Tibial nerve (tissue), 4 donors: ENCODE data around the gene GDI1. TPM values are rescaled to one million over a fixed set of nuclear protein-coding genes. Genes with fewer than 3 reads are reported as not detected.

Experiments
- DNase-seq, 2 donors: peaks; one replicate each; pipeline ENCODE4 v3.0.0-alpha.2; 2019; ENCODE audit warnings: low spot score in 2 of 2
- H3K27ac ChIP-seq, 4 donors: fragments of 200-600 bp; sonication (generic) in 3 of 4; one replicate each; pipeline ENCODE4 v1.5.1; 2017 to 2019; ENCODE audit warnings: mild to moderate bottlenecking in 1 of 4
- H3K27me3 ChIP-seq, 2 donors: fragments of 200-600 bp; sonication (generic) in 1 of 2; one replicate each; pipeline versions ENCODE4 v1.5.1 to v1.6.0; 2017 to 2019
- H3K36me3 ChIP-seq, 3 donors: fragments of 200-600 bp; sonication (generic); one replicate each; pipeline ENCODE4 v1.5.1; 2018 to 2019
- H3K4me1 ChIP-seq, 4 donors: fragments of 200-600 bp; sonication (generic) in 3 of 4; one replicate each; pipeline ENCODE4 v1.5.1; 2017 to 2019
- H3K4me3 ChIP-seq, 4 donors: fragments of 200-600 bp; sonication (generic) in 3 of 4; one replicate each; pipeline ENCODE4 v1.5.1; 2017 to 2019; ENCODE audit warnings: mild to moderate bottlenecking in 1 of 4, moderate library complexity in 1 of 4
- H3K9me3 ChIP-seq, 4 donors: fragments of 200-600 bp; sonication (generic) in 3 of 4; one replicate each; pipeline ENCODE4 v1.5.1; 2017 to 2019
- CTCF ChIP-seq, 5 experiments: fragments of 200-600 bp in 3 of 5; fragments of 450-650 bp in 2 of 5; sonication (generic) in 3 of 5; IDR thresholded peaks; one replicate each; pipeline ENCODE4 v1.5.1; 2016 to 2019; ENCODE audit warnings: antibody characterized with exemption in 5 of 5, mild to moderate bottlenecking in 3 of 5, moderate library complexity in 2 of 5
- EP300 ChIP-seq, 2 donors: sonication (generic); formaldehyde crosslinking; IDR thresholded peaks; one replicate each; pipeline ENCODE4 v1.6.1; 2017; ENCODE audit warnings: antibody characterized with exemption in 2 of 2, mild to moderate bottlenecking in 1 of 2
- POLR2A ChIP-seq, 2 donors: fragments of 450-650 bp; IDR thresholded peaks; one replicate each; pipeline ENCODE4 v1.6.1; 2017; ENCODE audit warnings: antibody characterized with exemption in 2 of 2, mild to moderate bottlenecking in 2 of 2, moderate library complexity in 2 of 2
- WGBS, 2 donors: methylation state at CpG; one replicate each; pipeline ENCODE4 v1.1.5; 2018; 5-methylcytosine and 5-hydroxymethylcytosine counted together
- total RNA-seq, 4 donors: library from RNA; depleted of rRNA; stranded (reverse); fragments of >200 nt; gene quantifications; one replicate each; pipeline ENCODE4 v1.1.0, GENCODE V29; 2016

GDI1 gene
- total RNA-seq, 4 donors from 2014 or later, result 114 to 179 (median 152) TPM

DNA sequence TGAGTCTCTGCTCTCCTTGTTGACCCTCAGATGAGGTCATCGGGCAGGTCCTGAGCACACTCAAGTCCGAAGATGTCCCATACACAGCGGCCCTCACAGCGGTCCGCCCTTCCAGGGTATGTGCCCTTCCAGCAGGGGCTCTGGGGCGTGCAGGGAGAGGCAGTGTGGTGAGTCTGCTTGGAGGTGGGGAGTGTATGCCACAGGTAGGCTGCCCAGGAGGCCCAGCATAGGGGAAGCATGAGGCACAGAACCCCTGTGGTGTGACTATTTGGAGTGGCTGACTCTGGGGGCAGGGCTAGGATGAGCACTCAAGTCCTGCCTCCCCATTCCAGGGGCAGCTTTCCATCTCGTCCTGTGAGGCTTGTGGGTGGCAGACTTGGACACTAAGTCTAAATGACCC is 3.3 kb upstream of the GDI1 start:
- peaks cover 0 to 40% (median 0%) of the 10 kb centered on the region in 3 donors for H3K36me3 ChIP-seq
- H3K27me3 ChIP-seq, result no peaks in the 10 kb centered on the region
- no peak overlapping the region for H3K27ac ChIP-seq
- H3K4me1 ChIP-seq, result peaks cover 0 to 26% (median 0%) of the 10 kb centered on the region in 4 donors
- no peak for DNase-seq
- H3K4me3 ChIP-seq, result no peak overlapping the region
- 86 to 100% methylated on average over 3 to 7 of the region's 7 CpGs for WGBS, 2 donors
- TF ChIP-seq POLR2A (IDR thresholded peaks at IDR 0.05) (no peak), CTCF (IDR thresholded peaks at IDR 0.05) (no peak), EP300 (IDR thresholded peaks at IDR 0.05) (no peak)
- H3K9me3 ChIP-seq, result no peaks in the 10 kb centered on the region

GRCh38 chrX:154434394-154435168 is 2.4 kb upstream of the GDI1 start:
- H3K36me3 ChIP-seq, result peaks cover 0 to 40% (median 0%) of the 10 kb centered on the region in 3 donors
- H3K27ac ChIP-seq, result no peak overlapping the region
- no peaks in the 10 kb centered on the region for H3K27me3 ChIP-seq
- H3K4me3 ChIP-seq, result no peak overlapping the region
- peaks cover 0 to 31% (median 0%) of the 10 kb centered on the region in 4 donors for H3K4me1 ChIP-seq
- TF ChIP-seq EP300 (IDR thresholded peaks at IDR 0.05) (no peak), CTCF (IDR thresholded peaks at IDR 0.05) (no peak), POLR2A (IDR thresholded peaks at IDR 0.05) (no peak)
- WGBS, 2 donors, result 79 to 91% methylated on average over 4 to 7 of the region's 7 CpGs
- no peak for DNase-seq
- no peaks in the 10 kb centered on the region for H3K9me3 ChIP-seq

GRCh38 chrX:154435171-154435733 is 1.7 kb upstream of the GDI1 start:
- H3K4me3 ChIP-seq, result no peak overlapping the region
- no peak overlapping the region for H3K27ac ChIP-seq
- H3K4me1 ChIP-seq, result peaks cover 0 to 32% (median 0%) of the 10 kb centered on the region in 4 donors
- no peak for DNase-seq
- no peaks in the 10 kb centered on the region for H3K27me3 ChIP-seq
- H3K9me3 ChIP-seq, result no peaks in the 10 kb centered on the region
- WGBS, 2 donors, result 90% methylated on average over 19 of the region's 19 CpGs; no CpG with 5 or more reads in 1 of the 2 donors
- peaks cover 0 to 45% (median 0%) of the 10 kb centered on the region in 3 donors for H3K36me3 ChIP-seq
- TF ChIP-seq POLR2A (IDR thresholded peaks at IDR 0.05) (no peak), CTCF (IDR thresholded peaks at IDR 0.05) (no peak), EP300 (IDR thresholded peaks at IDR 0.05) (no peak)

DNA sequence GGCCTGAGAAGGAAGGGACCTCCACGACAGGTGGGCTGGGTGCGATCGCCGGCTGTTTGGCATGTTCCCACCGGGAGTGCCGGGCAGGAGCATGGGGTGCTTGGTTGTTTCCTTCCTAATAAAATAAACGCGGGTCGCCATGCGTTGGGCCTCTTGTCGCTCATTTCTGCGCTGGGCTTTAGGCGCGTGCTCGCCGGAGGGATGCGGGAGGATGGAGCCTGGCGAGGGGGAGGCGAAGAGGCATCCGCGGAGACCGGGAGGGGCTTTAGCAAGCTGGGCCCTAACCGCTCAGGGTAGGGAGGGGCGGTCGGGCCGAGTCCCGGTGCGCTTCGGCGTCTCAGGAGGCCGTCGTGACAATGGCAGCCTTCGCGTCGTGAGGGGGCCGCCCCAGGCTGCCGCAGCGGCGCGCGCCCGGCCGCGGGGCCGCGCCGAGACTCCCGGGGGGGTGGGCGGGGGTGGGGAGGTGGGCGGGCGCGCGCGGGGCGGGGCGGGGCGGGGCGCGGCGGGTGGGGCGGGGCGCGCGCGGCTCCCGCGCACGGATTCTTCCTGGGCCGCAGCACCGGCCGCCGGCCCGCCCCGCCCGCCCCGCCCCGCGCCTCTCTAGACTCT is 476 bp upstream of the GDI1 start:
- Histone ChIP-seq H3K4me3 (peak overlapping the region; percentile 11 to 87 (median 70)), H3K27me3 (no peaks in the 10 kb centered on the region), H3K9me3 (no peaks in the 10 kb centered on the region), H3K27ac (peak overlapping the region; percentile 90 to 93 (median 90)), H3K4me1 (peaks cover 0 to 33% (median 0%) of the 10 kb centered on the region in 4 donors), H3K36me3 (peaks cover 0 to 57% (median 0%) of the 10 kb centered on the region in 3 donors)
- WGBS, 2 donors, result 49 to 57% methylated on average over 5 to 17 of the region's 78 CpGs
- DNase-seq, result no peak
- TF ChIP-seq CTCF (IDR thresholded peaks at IDR 0.05) (no peak), EP300 (IDR thresholded peaks at IDR 0.05) (no peak), POLR2A (IDR thresholded peaks at IDR 0.05) (no peak)
